NCI-H2107 (cell line): ENCODE results near the gene GEMIN7.

Experiments
- DNase-seq: peaks from one replicate; lab custom pipeline; 2025; lab: John Stamatoyannopoulos, UW

Gene GEMIN7

DNA sequence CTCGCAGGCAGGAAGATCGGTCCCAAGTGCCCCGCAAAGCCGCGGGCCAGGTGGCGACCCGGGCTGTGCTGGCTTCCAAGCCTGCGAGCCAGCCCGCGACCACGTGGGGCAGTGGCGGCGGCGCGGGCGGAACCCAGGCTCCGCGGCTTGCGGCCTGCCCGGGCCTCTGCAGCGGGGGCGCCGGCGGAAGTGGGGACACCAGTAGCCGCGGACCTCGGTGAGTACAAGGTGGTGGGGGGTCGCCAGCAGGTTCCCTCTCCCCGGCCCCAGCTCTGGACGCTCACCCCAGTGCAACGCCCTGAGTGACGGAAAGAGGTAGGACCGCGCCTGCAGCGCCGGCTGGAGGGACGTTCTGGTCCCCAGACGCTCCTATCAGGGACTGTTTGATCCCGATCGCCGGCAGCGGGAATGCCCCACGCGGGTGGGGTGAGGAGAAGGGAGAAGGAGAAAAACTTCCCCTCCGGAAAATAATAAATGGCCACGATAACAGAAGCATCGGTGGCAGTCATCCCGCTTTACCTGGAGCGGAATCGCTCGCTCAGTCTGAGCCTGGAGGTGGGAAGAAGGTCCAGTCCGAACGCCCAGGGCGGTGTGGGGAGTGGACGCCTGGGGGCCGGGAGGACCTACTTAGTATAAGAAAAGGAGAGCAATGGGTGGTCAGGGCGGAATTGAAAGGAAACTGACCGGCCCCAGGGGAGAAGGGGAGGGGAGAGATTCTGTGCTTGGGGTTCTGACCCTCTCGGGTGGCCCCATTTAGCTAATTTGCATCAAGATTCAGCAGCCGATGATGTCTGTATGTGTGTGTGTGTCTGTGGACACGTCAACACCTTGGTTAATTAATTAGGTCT, at the start of gene GEMIN7:
GEMIN7 (plus strand) TSS at position 198 of the 848 bp plus-strand sequence. CDS start 10,855 bp downstream, outside the sequence.
- peak; percentile 70 for DNase-seq

DNA sequence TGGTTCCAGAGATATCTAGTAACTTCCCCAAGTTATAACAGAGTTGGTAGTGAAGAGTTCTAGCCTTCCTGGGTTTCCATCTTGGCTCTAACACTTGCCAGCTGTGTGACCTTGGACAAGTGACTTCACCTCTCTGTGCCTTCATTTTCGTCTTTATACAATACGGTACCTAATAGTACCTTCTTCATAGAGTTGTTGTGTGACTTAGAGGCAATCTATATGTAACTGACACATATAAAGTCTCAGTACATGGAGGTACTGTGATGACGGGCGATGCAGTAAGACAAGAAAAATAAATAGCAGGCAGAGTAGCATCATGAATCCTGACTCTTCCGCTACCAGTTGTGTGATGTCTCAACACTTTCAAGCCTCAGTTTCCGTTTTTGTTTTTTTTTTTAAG, 48.2 kb upstream of the GEMIN7 start:
- no peak for DNase-seq

DNA sequence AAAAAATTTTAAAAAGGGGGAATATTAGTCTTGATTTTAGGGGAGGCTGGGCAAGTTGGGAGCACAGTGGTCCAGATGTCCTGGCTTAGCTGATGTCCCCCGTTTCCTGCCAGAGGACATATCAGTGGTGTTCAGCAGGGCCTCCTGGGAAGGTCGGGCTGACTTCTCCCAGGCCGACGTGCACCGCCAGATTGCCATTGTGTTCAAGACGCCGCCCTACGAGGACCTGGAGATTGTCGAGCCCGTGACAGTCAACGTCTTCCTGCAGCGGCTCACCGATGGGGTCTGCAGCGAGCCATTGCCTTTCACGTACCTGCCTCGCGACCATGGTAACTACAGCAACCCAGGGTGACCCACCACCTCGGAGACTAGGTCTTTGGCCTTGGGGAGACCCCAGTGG, 46.6 kb upstream of the GEMIN7 start:
- DNase-seq, result no peak

- DNase-seq, result no peak
Observed at GRCh38 chr19:45035755-45036154, 43.3 kb upstream of the GEMIN7 start.

DNA sequence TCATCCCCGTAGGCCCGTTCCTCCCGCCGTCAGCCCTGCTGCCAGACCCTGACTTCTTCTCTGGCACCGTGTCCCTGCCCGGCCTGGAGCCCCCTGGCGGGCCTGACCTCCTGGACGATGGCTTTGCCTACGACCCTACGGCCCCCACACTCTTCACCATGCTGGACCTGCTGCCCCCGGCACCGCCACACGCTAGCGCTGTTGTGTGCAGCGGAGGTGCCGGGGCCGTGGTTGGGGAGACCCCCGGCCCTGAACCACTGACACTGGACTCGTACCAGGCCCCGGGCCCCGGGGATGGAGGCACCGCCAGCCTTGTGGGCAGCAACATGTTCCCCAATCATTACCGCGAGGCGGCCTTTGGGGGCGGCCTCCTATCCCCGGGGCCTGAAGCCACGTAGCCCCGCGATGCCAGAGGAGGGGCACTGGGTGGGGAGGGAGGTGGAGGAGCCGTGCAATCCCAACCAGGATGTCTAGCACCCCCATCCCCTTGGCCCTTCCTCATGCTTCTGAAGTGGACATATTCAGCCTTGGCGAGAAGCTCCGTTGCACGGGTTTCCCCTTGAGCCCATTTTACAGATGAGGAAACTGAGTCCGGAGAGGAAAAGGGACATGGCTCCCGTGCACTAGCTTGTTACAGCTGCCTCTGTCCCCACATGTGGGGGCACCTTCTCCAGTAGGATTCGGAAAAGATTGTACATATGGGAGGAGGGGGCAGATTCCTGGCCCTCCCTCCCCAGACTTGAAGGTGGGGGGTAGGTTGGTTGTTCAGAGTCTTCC, 41.5 kb upstream of the GEMIN7 start:
- DNase-seq, result no peak

- DNase-seq, result peak; percentile 54
Observed at GRCh38 chr19:45038931-45039893, 39.8 kb upstream of the GEMIN7 start, which contains the start of gene CLASRP. Gene CLASRP, plus strand, starts transcription at chr19:45039045. Its CDS starts 1,168 bp downstream, at chr19:45040213.

DNA sequence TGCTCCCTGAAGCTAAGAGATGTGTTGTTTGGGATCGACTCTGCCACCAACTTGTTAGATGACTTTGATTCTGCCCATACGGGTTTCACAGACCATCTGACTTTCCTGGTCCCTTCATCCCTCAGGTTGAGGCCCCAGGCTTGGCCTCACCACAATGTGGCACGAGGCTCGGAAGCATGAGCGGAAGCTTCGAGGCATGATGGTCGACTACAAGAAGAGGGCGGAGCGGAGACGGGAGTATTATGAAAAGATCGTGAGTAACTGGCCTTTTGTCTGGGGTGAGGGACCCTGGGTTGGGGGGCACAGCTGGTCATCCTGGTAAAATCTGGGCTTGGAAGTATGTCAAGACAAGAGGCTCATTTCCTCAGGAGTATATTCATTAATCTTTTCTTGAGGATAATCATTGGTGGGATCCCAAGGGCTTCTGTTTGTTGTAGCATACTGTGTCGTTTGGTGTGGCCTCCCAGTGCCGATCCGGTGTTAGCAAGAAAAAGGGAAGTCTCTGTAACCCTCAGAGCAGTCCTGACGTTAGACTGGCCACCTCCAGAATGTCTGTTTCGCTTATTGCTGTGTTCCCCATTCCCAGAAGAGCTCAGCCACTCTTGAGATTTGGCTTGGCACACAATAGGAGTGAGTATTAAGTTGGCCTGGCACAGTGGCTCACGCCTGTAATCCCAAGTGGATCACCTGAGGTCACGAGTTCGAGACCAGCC, 38.8 kb upstream of the GEMIN7 start:
- no peak for DNase-seq

DNA sequence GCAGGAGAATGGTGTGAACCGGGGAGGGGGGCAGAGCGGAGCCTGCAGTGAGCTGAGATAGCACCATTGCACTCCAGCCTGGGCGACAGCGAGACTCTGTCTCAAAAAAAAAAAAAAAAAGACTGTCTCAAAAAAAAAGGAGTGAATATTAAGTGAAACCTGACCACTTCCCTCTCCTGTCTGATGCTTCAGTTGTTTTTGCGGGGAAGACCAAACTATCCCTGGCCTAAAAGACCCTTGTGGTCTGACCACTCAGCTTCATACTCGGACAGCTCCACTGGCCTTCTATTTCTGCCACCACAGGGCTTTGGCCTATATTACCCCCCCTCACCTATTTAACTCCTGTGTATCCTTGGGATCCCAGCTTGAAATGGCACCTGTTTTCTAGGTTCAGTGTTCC, 37.9 kb upstream of the GEMIN7 start:
- DNase-seq, result no peak

GRCh38 chr19:45045671-45046353, 33.2 kb upstream of the GEMIN7 start:
- DNase-seq, result no peak

GRCh38 chr19:45046355-45046754, 32.7 kb upstream of the GEMIN7 start:
- DNase-seq, result no peak

DNA sequence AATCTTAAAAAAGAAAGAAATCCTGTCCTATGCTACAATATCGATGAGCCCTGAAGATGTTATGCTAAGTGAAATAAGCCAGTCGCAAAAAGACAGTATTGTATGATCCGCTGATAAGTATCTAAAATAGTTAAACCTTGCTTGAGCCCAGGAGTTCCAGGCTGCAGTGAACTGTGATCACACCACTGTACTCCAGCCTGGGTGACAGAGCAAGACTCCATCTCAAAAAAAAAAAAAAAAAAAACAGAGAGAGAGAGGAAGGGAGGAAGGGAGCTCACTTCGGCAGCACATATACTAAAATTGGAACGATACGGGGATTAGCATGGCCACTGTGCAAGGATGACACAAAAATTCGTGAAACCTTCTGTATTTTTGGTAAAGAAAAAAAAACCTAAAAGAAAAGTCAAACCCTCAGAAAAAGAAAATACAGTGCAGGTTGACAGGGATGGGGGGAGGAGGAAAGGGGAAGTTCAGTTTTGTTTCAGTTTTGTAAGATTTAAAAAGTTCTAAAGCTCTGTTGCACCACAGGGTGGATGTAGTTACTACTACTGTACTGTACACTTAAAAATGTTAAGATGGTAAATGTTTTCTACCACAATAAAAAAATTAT, 31.8 kb upstream of the GEMIN7 start:
- DNase-seq, result no peak

DNA sequence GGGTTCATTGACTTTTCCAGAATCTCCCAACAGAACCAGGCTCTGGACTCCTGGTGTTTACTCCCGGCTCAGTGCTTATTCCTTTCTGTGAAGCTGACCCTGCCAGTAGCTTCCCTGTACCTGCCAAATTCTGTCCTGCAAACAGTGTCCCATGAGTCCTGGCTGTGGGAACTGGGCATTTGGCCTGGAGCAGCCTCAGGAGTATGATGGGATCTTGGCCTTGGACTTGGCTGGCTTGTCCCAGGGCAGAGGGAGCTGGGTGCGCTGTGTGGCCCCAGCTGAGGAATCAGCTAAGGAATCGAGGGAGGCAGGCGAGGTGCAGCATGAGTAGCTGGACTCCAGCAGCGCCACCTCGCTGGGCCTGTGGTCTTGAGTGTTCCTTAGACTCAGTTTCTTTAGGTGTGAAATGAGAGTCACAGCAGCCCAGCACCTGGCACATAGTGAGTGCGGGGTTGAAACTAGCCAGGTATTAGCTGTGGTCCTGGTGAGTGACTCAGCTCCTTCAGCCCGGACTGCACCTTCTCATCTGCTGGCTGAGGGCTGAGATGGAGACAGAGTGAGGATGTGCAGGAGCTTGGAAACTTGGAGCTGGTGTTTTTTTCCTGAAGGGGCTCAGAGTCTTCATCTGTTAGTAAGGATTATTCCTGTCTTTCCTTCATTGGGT, 29.9 kb upstream of the GEMIN7 start:
- no peak for DNase-seq

DNA sequence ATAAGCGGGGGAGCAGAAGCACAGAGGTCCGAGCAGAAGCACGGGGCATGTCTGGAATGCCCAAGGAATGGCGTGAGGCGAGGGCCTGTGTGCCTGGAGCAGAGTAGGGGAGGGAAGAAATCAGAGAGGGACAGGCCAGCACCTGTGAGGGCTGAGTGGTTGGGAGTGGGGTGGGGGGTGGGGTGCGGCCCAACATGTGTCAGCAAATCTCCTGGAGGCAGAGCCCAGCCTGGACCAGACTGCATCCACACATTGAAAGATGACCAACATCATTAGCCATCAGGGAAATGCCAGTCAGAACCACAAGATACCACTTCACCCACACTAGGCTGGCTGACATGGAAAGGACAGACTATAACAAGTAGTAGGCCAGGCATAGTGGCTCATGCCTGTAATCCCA, 29.0 kb upstream of the GEMIN7 start:
- no peak for DNase-seq

DNA sequence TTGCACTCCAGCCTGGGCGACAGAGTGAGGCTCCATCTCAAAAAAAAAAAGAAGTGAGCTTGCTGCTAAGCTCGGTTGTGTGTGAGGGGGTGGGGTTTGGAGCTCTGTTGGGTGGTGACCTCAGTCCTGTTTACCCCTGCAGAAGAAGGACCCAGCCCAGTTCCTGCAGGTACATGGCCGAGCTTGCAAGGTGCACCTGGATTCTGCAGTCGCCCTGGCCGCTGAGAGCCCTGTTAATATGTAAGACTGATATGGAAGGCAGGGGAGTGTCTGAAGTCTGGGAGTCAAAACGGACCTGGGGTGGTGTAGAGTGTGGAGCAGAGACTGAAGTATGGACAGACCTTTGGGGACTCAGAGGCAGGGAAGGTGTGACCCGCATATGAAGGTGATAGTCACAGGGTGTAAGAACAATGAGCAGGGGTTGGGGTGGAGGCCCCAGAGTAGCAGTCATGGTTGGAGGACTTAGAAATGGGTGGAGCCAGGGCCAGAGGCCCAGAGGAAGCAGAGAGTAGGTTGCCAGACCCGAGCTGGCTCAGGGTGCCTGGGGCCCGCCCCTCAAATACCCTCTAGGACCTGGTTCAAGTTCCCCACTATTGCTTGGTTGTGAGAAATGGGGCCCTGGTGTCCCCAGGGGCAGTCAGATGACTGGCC, 27.0 kb upstream of the GEMIN7 start:
- no peak for DNase-seq

DNA sequence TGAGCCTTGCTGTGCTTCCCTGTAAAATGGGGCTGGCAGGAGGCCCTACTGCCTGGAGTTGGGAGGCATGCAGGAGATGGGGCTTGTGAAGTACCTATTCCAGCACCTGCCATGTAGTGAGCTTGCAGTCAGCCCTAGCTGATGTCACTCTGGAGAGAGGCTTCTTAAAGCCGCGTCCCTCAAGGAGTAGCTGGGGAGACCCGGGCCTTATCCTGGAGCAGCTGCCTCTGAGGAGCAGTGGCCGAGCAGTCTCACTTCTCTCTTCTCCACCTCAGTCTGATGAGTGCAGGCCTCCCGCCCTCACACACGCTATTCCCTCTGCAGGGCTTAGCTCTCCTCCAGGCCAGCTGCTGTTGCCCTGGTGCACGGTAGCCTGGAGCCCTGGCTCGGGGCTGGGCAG, 22.2 kb upstream of the GEMIN7 start:
- DNase-seq, result no peak

DNA sequence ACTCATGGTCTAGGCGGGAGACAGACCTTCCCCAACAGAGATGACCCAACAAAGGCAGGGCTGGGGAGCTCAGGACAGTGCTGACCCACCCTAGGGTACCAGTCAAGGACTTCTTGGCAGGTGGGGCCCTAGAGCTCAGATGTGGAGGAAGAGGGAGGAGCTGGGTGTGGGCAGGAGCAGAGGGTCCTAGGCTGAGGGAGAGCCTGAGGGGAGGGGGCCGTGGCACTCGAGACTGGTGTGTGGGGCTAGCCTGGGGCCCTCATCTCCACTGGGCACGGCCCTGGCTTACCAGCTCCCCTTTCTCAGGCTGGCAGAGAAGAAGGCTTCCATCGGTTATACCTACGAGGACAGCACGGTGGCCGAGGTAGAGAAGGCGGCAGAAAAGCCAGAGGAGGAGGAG, 21.6 kb upstream of the GEMIN7 start:
- no peak for DNase-seq

GRCh38 chr19:45058622-45059159, 20.4 kb upstream of the GEMIN7 start:
- DNase-seq, result no peak

DNA sequence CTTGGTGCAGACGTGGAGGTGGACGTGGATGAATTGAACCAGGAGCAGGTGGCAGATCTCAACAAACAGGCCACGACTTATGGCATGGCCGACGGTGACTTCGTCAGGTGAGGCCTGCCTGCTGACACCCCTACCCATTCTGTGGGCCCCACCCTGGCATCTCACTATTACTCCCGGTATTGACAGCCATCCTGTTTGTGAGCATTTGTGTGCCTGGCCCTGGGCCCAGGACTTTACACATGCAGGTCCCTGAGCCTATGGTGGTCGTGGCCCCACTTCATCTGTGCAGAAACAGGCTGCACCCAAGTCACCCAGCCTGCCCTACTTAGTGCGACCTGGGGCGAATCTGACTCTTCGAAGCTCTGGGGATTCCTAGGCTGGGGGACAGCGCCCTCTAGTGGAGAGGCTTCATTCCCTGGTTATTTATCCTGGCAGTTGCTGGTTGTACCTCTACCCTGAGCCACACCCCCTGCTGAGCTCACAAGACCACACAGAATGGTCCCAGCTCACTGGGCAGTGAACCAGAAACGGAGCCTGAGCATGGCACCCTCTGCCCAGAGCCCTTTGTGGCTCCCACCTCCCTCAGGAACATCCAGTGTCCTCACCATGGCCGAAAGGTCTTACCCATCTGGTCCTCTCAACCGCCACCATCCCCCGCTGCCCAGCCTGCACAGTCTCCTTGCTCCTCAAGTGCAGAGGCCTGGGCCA, 19.6 kb upstream of the GEMIN7 start:
- DNase-seq, result peak; percentile 64
